Fibroblast of villous mesenchyme (primary cell): ENCODE results near the gene RFC5. TPM values are rescaled to one million over a fixed set of nuclear protein-coding genes. Genes with fewer than 3 reads are reported as not detected.

Experiments used
- DNase-seq: peaks from one replicate; pipeline ENCODE4 v3.0.0-alpha.2; 2010; ENCODE audit warnings: low read depth
- H3K4me3 ChIP-seq: 2 replicates; pipeline ENCODE4 v1.5.1; 2011; ENCODE audit warnings: low read depth, mild to moderate bottlenecking, low read length
- total RNA-seq: library from RNA; depleted of rRNA; stranded (reverse); fragments of >200 nt; gene quantifications from 2 replicates; pipeline ENCODE4 v1.2.3, GENCODE V29; 2012
- TF ChIP-seq, protein P1 (sequence below): IDR thresholded peaks from 2 replicates; pipeline ENCODE4 v1.5.1; 2012; ENCODE audit warnings: low read depth, mild to moderate bottlenecking, low read length; ENCODE audit not compliant: insufficient read depth

The RFC5 gene
- total RNA-seq, 1 donor: 15.5 TPM

DNA sequence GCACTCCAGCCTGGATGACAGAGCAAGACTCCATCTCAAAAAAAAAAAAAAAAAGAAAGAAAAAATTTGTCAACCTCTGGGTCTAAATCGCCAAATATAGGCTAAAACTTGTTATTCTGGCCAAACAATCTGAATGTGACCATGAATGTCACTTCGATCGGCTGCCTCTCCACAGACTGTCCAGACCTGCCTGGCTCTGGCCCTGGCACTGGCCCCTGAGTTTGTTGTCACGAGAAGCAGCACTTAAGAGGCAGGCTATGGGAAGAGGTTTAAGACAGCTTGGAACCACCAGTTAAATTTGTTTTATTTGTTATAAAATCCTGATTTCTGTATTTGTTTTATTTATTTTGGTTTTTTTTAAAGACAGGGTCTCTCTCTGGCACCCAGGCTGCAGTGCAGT lies 29.9 kb downstream of the RFC5 start:
- TF ChIP-seq, protein P1, sequence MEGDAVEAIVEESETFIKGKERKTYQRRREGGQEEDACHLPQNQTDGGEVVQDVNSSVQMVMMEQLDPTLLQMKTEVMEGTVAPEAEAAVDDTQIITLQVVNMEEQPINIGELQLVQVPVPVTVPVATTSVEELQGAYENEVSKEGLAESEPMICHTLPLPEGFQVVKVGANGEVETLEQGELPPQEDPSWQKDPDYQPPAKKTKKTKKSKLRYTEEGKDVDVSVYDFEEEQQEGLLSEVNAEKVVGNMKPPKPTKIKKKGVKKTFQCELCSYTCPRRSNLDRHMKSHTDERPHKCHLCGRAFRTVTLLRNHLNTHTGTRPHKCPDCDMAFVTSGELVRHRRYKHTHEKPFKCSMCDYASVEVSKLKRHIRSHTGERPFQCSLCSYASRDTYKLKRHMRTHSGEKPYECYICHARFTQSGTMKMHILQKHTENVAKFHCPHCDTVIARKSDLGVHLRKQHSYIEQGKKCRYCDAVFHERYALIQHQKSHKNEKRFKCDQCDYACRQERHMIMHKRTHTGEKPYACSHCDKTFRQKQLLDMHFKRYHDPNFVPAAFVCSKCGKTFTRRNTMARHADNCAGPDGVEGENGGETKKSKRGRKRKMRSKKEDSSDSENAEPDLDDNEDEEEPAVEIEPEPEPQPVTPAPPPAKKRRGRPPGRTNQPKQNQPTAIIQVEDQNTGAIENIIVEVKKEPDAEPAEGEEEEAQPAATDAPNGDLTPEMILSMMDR: no peak
- no peak for DNase-seq
- no peak overlapping the region for H3K4me3 ChIP-seq

DNA sequence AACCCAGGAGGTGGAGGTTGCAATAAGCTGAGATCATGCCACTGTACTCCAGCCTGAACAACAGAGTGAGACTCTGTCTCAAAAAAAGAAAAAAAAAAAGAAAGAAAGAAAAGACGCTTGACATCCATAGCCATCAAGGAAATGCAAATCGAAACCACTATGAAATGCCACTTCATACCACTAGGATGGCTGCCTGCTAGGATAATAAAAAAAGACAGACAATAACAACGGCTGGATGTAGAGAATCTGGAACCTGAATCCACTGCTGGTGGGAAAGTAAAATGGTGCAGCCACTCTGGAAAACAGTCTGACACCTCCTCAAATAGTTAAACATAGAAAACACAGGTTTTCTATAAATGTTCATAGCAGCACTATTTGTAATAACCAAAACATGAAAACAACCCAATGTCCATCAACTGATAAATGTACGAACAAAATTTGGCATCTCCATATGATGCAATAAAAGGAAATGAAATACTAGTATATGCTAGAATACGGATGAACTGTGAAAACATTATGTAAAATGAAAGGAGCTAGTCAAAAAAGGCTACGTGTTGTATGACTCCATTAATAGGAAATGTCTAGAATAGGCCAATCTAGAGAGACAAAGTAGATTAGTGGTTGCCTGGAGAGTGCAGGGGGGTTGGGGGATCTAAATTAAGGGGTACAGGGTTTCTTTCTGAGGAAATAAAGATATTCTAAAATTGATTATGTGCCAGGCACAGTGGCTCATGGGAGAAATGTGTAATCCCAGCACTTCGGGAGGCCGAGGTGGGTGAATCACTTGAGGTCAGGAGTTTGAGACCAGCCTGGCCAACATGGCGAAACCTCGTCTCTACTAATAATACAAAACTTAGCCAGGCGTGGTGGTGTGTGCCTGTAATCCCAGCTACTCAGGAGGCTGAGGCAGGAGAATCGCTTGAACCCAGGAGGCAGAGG lies 34.7 kb downstream of the RFC5 start:
- DNase-seq: no peak
- TF ChIP-seq, protein P1: peak; percentile 2
- H3K4me3 ChIP-seq: no peak overlapping the region

DNA sequence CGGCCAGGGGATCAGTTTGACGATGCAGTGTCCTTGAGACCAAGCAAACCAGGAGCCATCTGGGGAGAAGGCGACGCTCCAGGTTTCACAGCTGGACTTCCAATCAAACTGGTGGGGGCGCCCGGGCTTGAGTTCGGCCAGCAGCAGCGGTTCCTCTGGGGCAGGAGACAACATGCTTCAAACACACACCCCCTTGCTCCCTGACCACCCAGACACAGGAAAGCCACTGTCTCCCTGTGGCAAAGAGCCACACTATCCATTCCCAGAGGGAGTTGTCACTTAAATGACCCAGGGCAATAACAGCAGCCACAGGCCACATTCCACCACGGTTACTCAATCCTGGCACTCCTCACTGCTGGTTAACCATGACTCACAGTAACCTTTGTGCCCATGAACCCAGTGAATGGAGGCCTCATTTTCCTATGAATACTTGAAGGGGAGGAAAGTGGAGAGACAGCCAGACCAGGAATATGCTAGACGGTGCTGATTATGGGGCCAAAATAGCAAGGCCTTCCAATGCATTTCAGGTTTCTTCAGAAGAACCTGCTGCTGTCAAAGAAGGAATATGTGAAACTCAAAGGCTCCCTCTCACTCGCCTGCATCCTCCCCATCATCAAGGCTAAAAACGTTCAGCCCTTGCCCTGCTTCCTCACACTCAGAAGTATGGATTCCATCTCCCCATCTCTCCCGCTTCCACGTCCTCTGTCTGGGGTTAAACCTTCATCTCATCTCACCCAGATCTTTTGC lies 36.0 kb downstream of the RFC5 start:
- TF ChIP-seq, protein P1: no peak
- no peak overlapping the region for H3K4me3 ChIP-seq
- peak; percentile 93 for DNase-seq

DNA sequence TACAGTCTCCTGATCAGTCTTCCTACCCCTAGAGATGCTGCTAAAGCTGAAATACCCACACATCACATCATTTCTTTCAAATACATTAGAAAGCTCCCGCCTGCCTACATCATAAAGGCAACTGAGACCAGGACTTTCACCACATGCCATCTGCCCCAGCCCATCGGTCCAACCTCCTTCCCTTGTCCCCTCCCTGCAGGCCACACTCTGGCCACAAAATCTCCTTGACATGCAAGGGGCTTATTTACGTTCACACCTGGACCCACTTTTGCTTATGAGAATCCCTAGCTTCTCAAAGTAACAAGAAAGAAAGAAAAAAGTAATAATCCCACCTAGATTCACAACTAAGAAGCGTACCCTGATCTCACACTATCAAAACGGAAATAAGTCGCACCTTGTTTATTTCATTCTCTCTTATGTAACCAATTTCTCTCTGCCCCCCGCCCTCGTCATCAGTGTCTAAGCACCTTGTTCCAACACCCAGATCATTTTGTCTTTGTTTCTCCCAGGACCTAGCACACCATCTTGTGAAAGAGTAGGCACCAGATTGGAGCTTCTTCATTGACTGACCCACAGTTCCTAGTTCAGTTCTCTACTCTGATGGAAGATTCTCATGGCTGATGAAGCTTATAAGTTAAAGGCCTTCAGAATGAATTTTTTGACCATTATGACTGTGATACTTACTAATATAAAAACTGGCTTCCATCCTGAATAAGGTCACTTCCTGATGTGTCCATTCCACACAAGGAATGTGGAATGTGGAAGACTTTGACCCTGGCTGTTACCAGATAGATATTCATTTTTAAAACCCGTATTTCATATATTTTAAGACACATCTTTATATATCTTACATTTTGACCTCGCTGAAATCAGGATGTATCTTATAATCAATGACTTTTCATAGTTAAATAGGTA lies 36.8 kb downstream of the RFC5 start:
- no peak for DNase-seq
- H3K4me3 ChIP-seq: no peak overlapping the region
- TF ChIP-seq, protein P1: no peak

DNA sequence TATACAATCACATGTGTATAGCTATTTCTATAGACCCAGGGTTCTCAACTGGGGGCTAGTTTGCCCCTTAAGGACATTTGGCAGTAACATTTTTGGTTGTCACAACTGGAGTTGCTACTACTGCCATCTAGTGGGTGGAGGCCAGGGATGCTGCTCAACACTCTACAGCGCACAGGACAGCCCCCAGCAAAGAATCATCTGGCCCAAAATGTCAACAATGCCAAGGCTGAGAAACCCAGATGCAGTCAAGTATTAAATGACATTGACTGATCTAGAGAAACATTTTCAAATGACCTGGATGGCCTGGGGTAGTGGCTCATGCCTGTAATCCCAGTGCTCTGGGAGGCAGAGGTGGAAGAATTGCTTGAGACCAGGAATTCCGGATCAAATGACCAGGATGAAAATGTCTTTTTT lies 38.6 kb downstream of the RFC5 start:
- TF ChIP-seq, protein P1: peak; percentile 55
- DNase-seq: no peak

More for the DNA sequence above, 38.6 kb downstream of the RFC5 start:
- no peak overlapping the region for H3K4me3 ChIP-seq
